Muscle of leg (tissue), 11 donors: ENCODE measurements around the gene ZNF653. TPM values are rescaled to one million over a fixed set of nuclear protein-coding genes. Genes with fewer than 3 reads are reported as not detected.
"Not testable (repeated sequence)": the region's sequence is repeated elsewhere in the genome, so short reads cannot be mapped to it uniquely, and the experiment has no call there.

Experiments
- DNase-seq: peaks from one replicate; pipeline ENCODE4 v3.0.0; 2013
- H3K27ac ChIP-seq: one replicate; pipeline ENCODE4 v1.5.1; 2013; ENCODE audit warnings: mild to moderate bottlenecking, low read length, control low read depth
- H3K27me3 ChIP-seq: one replicate; pipeline ENCODE4 v1.6.1; 2013; ENCODE audit warnings: low read length; ENCODE audit not compliant: control insufficient read depth, insufficient read depth
- H3K36me3 ChIP-seq: one replicate; pipeline ENCODE4 v1.6.1; 2013; ENCODE audit warnings: low read length; ENCODE audit not compliant: control insufficient read depth, insufficient read depth
- H3K4me1 ChIP-seq: one replicate; pipeline ENCODE4 v1.6.1; 2013; ENCODE audit warnings: low read length; ENCODE audit not compliant: control insufficient read depth, insufficient read depth
- H3K4me3 ChIP-seq: one replicate; pipeline ENCODE4 v1.5.1; 2013; ENCODE audit warnings: low read length, control low read depth
- H3K9me3 ChIP-seq: replicated peaks from 2 replicates; pipeline ENCODE4 v1.6.1; 2013; ENCODE audit warnings: low read depth, low read length; ENCODE audit not compliant: control insufficient read depth
- WGBS: methylation state at CpG from one replicate; pipeline ENCODE4 v1.1.5; 2013; ENCODE audit warnings: missing lambda C conversion rate; ENCODE audit not compliant: insufficient coverage; 5-methylcytosine and 5-hydroxymethylcytosine counted together
- polyA plus RNA-seq, 8 donors: library from polyadenylated mRNA; unstranded; fragments of 120-200 nt; gene quantifications; one replicate each; pipeline versions ENCODE4 v1.2.1 to v1.2.3, GENCODE V29; 2013; ENCODE audit warnings: inconsistent platforms in 1 of 8, low replicate concordance in 1 of 8; ENCODE audit not compliant: insufficient read length in 8 of 8, insufficient read depth in 1 of 8
- total RNA-seq: library from RNA; stranded (reverse); fragments of 120-200 nt; gene quantifications from one replicate; pipeline ENCODE4 v1.2.4, GENCODE V29; 2013

The ZNF653 gene
- total and polyA plus RNA-seq, 9 donors: 3.4 to 8.3 (median 5.8) TPM

- H3K4me1 ChIP-seq: peaks cover 25% of the 10 kb centered on the region
- H3K27me3 ChIP-seq: peaks cover 59% of the 10 kb centered on the region
- H3K36me3 ChIP-seq: peaks cover 11% of the 10 kb centered on the region
- H3K27ac ChIP-seq: no peak overlapping the region
- DNase-seq: peak; percentile 70
- no peaks in the 10 kb centered on the region for H3K9me3 ChIP-seq
- peak overlapping the region; percentile 26 for H3K4me3 ChIP-seq
- WGBS: 4% methylated on average over 49 of the region's 50 CpGs
These were observed 23.9 kb downstream of the ZNF653 start for GRCh38 chr19:11481534-11482383.

GRCh38 chr19:11480715-11481533 is 24.7 kb downstream of the ZNF653 start, which contains the start of gene ELAVL3:
TSS of gene ELAVL3 (minus strand) at chr19:11481046. CDS start at chr19:11480608, 438 bp downstream.
- no peak for DNase-seq
- 6% methylated on average over 73 of the region's 77 CpGs for WGBS
- H3K9me3 ChIP-seq: no peaks in the 10 kb centered on the region
- peaks cover 4% of the 10 kb centered on the region for H3K36me3 ChIP-seq
- peaks cover 62% of the 10 kb centered on the region for H3K27me3 ChIP-seq
- no peak within 1 kb of the TSS for H3K4me3 ChIP-seq
- peaks cover 25% of the 10 kb centered on the region for H3K4me1 ChIP-seq
- H3K27ac ChIP-seq: no peak within 1 kb of the TSS

GRCh38 chr19:11479898-11480714 is 25.5 kb downstream of the ZNF653 start:
- no peak overlapping the region for H3K4me3 ChIP-seq
- DNase-seq: no peak
- peaks cover 25% of the 10 kb centered on the region for H3K4me1 ChIP-seq
- peaks cover 4% of the 10 kb centered on the region for H3K36me3 ChIP-seq
- WGBS: 4% methylated on average over 80 of the region's 86 CpGs
- peaks cover 64% of the 10 kb centered on the region for H3K27me3 ChIP-seq
- no peak overlapping the region for H3K27ac ChIP-seq
- H3K9me3 ChIP-seq: no peaks in the 10 kb centered on the region

GRCh38 chr19:11479090-11479897 is 26.3 kb downstream of the ZNF653 start:
- no peaks in the 10 kb centered on the region for H3K9me3 ChIP-seq
- WGBS: 9% methylated on average over 59 of the region's 62 CpGs
- H3K27ac ChIP-seq: no peak overlapping the region
- peaks cover 4% of the 10 kb centered on the region for H3K36me3 ChIP-seq
- no peak for DNase-seq
- H3K4me3 ChIP-seq: no peak overlapping the region
- peaks cover 64% of the 10 kb centered on the region for H3K27me3 ChIP-seq
- peaks cover 25% of the 10 kb centered on the region for H3K4me1 ChIP-seq

- H3K36me3 ChIP-seq: no peaks in the 10 kb centered on the region
- peaks cover 64% of the 10 kb centered on the region for H3K27me3 ChIP-seq
- no peak overlapping the region for H3K4me3 ChIP-seq
- no peak overlapping the region for H3K27ac ChIP-seq
- peaks cover 25% of the 10 kb centered on the region for H3K4me1 ChIP-seq
- DNase-seq: no peak
- H3K9me3 ChIP-seq: no peaks in the 10 kb centered on the region
- 57% methylated on average over 8 of the region's 19 CpGs for WGBS
These were observed 27.2 kb downstream of the ZNF653 start for GRCh38 chr19:11478167-11479089.

- no peaks in the 10 kb centered on the region for H3K36me3 ChIP-seq
- no peaks in the 10 kb centered on the region for H3K9me3 ChIP-seq
- 46% methylated on average over 2 of the region's 8 CpGs for WGBS
- DNase-seq: no peak
- no peak overlapping the region for H3K27ac ChIP-seq
- H3K4me1 ChIP-seq: peaks cover 9% of the 10 kb centered on the region
- peaks cover 40% of the 10 kb centered on the region for H3K27me3 ChIP-seq
- H3K4me3 ChIP-seq: no peak overlapping the region
These were observed 29.8 kb downstream of the ZNF653 start for GRCh38 chr19:11475861-11476260.

GRCh38 chr19:11475343-11475742 is 30.3 kb downstream of the ZNF653 start:
- H3K36me3 ChIP-seq, DNase-seq, H3K9me3 ChIP-seq, H3K27ac ChIP-seq, H3K4me1 ChIP-seq, H3K4me3 ChIP-seq: not testable (repeated sequence)
- H3K27me3 ChIP-seq: peaks cover 35% of the 10 kb centered on the region
- WGBS: 100% methylated on average over 1 of the region's 3 CpGs

GRCh38 chr19:11473725-11474124 is 31.9 kb downstream of the ZNF653 start:
- WGBS: no CpG with 5 or more reads among the region's 4 CpGs
- H3K36me3 ChIP-seq: no peaks in the 10 kb centered on the region
- no peaks in the 10 kb centered on the region for H3K9me3 ChIP-seq
- no peak overlapping the region for H3K27ac ChIP-seq
- no peak overlapping the region for H3K4me3 ChIP-seq
- H3K4me1 ChIP-seq: no peaks in the 10 kb centered on the region
- no peak for DNase-seq
- H3K27me3 ChIP-seq: peaks cover 20% of the 10 kb centered on the region
